ENCODE measurements around the gene PLXNA4. TPM values are rescaled to one million over a fixed set of nuclear protein-coding genes. Genes with fewer than 3 reads are reported as not detected.

Gene PLXNA4
- total RNA-seq, 1 donor from 2014 or later = 13.6 TPM

DNA sequence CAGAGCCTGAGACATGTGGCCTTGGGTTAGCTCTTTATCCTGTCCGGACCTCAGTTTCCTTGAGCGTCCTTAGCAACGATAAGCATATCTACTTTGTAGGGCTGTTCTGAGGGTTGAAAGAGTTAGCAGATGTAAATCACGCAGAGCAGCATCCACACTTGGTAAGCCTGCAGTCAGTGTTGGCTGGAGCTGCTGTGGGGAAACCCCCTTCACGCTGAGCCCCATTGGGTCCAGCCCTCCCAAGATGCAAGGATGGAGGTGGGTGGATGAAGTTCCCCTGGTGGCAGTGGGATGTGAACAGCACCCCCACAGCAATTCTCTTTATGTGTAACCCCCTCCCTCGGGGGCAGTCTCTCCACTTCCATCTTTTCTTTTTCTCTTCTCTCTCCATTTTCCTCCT is 109.9 kb downstream of the PLXNA4 start:
- TF ChIP-seq, protein P1, sequence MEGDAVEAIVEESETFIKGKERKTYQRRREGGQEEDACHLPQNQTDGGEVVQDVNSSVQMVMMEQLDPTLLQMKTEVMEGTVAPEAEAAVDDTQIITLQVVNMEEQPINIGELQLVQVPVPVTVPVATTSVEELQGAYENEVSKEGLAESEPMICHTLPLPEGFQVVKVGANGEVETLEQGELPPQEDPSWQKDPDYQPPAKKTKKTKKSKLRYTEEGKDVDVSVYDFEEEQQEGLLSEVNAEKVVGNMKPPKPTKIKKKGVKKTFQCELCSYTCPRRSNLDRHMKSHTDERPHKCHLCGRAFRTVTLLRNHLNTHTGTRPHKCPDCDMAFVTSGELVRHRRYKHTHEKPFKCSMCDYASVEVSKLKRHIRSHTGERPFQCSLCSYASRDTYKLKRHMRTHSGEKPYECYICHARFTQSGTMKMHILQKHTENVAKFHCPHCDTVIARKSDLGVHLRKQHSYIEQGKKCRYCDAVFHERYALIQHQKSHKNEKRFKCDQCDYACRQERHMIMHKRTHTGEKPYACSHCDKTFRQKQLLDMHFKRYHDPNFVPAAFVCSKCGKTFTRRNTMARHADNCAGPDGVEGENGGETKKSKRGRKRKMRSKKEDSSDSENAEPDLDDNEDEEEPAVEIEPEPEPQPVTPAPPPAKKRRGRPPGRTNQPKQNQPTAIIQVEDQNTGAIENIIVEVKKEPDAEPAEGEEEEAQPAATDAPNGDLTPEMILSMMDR (conservative IDR thresholded peaks at IDR 0.05) = no peak
- peaks cover 4% of the 10 kb centered on the region for H3K36me3 Mint-ChIP-seq
- no peaks in the 10 kb centered on the region for H3K9me3 Mint-ChIP-seq
- H3K4me1 Mint-ChIP-seq (ENCODE audit: unreplicated experiment) = peaks cover 1% of the 10 kb centered on the region
- H3K4me3 Mint-ChIP-seq = no peak overlapping the region
- DNase-seq (ENCODE audit: extremely low spot score, unreplicated experiment) = no peak
- peaks cover 3% of the 10 kb centered on the region for H3K27me3 Mint-ChIP-seq
- no peak overlapping the region for H3K27ac Mint-ChIP-seq

DNA sequence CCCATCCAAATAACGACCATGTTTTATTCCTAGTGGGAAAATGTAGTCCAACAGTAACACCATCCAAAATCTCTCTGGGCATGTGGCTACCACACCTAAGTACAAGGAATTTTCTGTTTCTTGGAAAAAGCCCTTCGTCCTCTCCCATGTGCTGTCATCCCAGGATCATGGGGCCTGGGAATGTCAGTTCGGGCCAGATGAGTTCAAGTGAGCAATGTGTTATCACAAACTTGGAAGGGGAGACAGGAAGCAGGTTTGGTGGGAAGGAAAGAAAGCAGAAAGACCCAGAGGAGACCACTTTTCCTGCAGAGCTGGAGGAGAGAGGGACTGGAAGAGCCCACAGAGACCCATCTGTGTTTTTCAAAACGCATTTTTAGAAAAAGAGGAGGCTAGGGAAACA is 110.8 kb downstream of the PLXNA4 start:
- Mint-ChIP-seq H3K9me3 (no peaks in the 10 kb centered on the region), H3K27ac (no peak overlapping the region), H3K36me3 (peaks cover 4% of the 10 kb centered on the region), H3K4me3 (no peak overlapping the region), H3K27me3 (no peaks in the 10 kb centered on the region), H3K4me1 (ENCODE audit: unreplicated experiment) (peaks cover 7% of the 10 kb centered on the region)
- TF ChIP-seq, protein P1 (conservative IDR thresholded peaks at IDR 0.05) = no peak
- no peak for DNase-seq (ENCODE audit: extremely low spot score, unreplicated experiment)

DNA sequence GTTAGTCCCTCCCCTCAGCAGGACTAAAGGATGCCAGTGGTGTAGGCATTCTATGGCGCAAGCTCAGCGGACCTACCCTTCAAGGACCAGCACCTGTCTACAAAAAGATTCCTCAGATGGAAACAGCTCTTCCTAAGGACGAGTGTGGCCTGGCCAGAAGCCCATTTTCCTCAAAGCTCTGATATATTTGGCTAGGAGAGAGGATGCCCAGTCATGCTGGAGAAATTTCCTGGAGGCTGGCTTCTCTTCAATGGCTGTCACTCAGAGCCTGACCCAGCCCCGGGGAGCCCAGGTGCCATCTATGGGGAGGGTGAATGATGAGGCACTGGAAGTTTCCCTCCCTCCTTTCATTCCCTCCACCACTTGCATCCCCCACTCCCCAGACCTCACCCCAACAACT is 111.5 kb downstream of the PLXNA4 start:
- DNase-seq (ENCODE audit: extremely low spot score, unreplicated experiment) = no peak
- Mint-ChIP-seq H3K4me3 (no peak overlapping the region), H3K27me3 (no peaks in the 10 kb centered on the region), H3K36me3 (peaks cover 4% of the 10 kb centered on the region), H3K4me1 (ENCODE audit: unreplicated experiment) (peaks cover 8% of the 10 kb centered on the region), H3K27ac (no peak overlapping the region), H3K9me3 (no peaks in the 10 kb centered on the region)
- TF ChIP-seq, protein P1 (conservative IDR thresholded peaks at IDR 0.05) = no peak

DNA sequence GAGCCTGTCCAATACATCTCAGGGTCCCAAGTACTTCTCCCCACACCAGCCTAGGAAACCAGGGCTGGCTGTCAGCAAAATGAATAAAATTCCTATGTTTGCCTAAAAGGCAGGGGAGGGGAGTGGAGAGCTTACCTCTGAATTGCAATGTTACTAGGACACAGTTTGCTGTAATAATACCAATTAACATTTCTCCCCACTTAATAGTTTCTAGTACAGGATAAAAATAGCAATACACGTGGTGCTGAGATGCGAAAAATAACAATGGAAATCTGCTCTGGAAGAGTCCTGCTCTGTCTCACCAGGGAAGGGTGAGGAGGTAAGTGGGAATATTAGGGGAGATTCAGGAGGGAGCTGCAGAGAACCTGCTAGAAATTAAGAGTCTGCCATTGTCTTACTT is 112.3 kb downstream of the PLXNA4 start:
- Mint-ChIP-seq H3K4me1 (ENCODE audit: unreplicated experiment) (peaks cover 8% of the 10 kb centered on the region), H3K27ac (no peak overlapping the region), H3K36me3 (peaks cover 4% of the 10 kb centered on the region), H3K27me3 (no peaks in the 10 kb centered on the region), H3K9me3 (no peaks in the 10 kb centered on the region), H3K4me3 (no peak overlapping the region)
- TF ChIP-seq, protein P1 (conservative IDR thresholded peaks at IDR 0.05) = no peak
- DNase-seq (ENCODE audit: extremely low spot score, unreplicated experiment) = no peak

DNA sequence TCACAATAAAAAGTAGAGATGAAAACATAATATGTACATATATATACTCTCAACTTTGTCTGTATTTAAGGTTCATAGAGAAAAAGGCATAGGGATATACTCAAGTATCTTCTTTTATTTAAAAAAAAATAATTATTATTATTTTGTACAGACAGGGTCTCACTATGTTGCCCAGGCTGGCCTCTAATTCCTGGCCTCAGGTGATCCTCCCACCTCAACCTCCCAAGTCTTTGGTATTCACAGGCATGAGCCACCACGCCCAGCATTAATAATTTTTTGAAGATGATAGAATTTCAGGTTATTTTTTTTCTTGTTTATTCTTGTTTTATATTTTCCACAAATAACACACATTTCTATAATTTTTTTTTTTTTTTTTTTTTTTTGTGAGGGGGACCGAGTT is 113.8 kb downstream of the PLXNA4 start:
- H3K36me3 Mint-ChIP-seq = peaks cover 4% of the 10 kb centered on the region
- H3K4me1 Mint-ChIP-seq (ENCODE audit: unreplicated experiment) = peaks cover 8% of the 10 kb centered on the region
- no peaks in the 10 kb centered on the region for H3K9me3 Mint-ChIP-seq
- DNase-seq (ENCODE audit: extremely low spot score, unreplicated experiment) = no peak
- H3K27me3 Mint-ChIP-seq = peaks cover 2% of the 10 kb centered on the region
- TF ChIP-seq, protein P1 (conservative IDR thresholded peaks at IDR 0.05) = no peak
- H3K27ac Mint-ChIP-seq = no peak overlapping the region
- no peak overlapping the region for H3K4me3 Mint-ChIP-seq

DNA sequence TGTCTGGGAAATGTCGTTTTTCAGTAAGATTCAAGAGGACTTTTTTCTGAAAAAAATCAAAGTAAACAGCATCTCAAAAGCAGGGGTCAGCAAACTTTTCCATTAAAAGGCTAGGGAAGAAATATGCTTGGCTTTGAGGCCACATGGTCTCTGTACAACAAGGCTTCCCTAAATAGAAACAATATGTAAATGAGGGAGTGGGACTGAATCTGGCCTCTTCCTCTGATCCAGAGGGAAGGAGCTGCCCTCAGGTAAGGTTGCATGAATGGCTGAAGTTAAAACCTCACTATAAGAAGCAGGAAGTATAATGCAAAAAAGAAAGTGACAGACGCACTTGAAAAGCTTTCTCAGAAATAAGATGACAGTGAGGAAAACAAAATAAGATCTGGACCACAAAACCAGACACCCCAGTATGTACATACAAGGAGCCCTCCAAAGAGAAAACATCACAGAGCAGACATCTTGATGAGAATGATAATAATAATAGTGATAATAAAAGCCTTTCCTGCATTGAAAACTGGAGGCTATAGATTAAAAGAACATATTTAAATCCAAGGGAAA is 115.2 kb downstream of the PLXNA4 start:
- H3K27me3 Mint-ChIP-seq = peaks cover 6% of the 10 kb centered on the region
- no peak overlapping the region for H3K4me3 Mint-ChIP-seq
- peaks cover 8% of the 10 kb centered on the region for H3K4me1 Mint-ChIP-seq (ENCODE audit: unreplicated experiment)
- TF ChIP-seq, protein P1 (conservative IDR thresholded peaks at IDR 0.05) = no peak
- DNase-seq (ENCODE audit: extremely low spot score, unreplicated experiment) = no peak
- H3K27ac Mint-ChIP-seq = no peak overlapping the region
- peaks cover 4% of the 10 kb centered on the region for H3K36me3 Mint-ChIP-seq
- no peaks in the 10 kb centered on the region for H3K9me3 Mint-ChIP-seq

Measured in type B pancreatic cell (in vitro differentiated cells).